ENCODE results near the gene NEXN. TPM values are rescaled to one million over a fixed set of nuclear protein-coding genes. Genes with fewer than 3 reads are reported as not detected.
A peak's percentile ranks its signal among the peaks of the same experiment; 100 is the strongest.

Gene NEXN
- 5.1 and 6.1 TPM in 2 replicates for total RNA-seq (2012; rRNA removed)

GRCh38 chr1:77888081-77888780, at the start of gene NEXN:
Gene NEXN (plus strand): TSS chr1:77888624. CDS start chr1:77916107, 27,483 bp downstream.
- Histone ChIP-seq H3K4me1 (ENCODE audit: control insufficient read depth, insufficient read depth, low read length) (peaks cover 17% of the 10 kb centered on the region), H3K27me3 (ENCODE audit: control insufficient read depth, insufficient read depth, low read length) (no peaks in the 10 kb centered on the region), H3K36me3 (ENCODE audit: insufficient read depth, low read length) (peaks cover 20% of the 10 kb centered on the region), H3K9ac (ENCODE audit: low read depth, low read length) (peak within 1 kb of the TSS; percentile 100), H3K9me3 (replicated peaks; ENCODE audit: low read length) (no peaks in the 10 kb centered on the region), H3K4me3 (ENCODE audit: low read length) (peak within 1 kb of the TSS; percentile 100), H3K4me2 (ENCODE audit: low read length) (peak within 1 kb of the TSS; percentile 93)

- Histone ChIP-seq H3K9me3 (replicated peaks; ENCODE audit: low read length) (no peaks in the 10 kb centered on the region), H3K4me2 (ENCODE audit: low read length) (no peak overlapping the region), H3K9ac (ENCODE audit: low read depth, low read length) (no peak overlapping the region), H3K36me3 (ENCODE audit: insufficient read depth, low read length) (peaks cover 12% of the 10 kb centered on the region), H3K27me3 (ENCODE audit: control insufficient read depth, insufficient read depth, low read length) (no peaks in the 10 kb centered on the region), H3K4me3 (ENCODE audit: low read length) (no peak overlapping the region), H3K4me1 (ENCODE audit: control insufficient read depth, insufficient read depth, low read length) (no peaks in the 10 kb centered on the region)
Measured at GRCh38 chr1:77841574-77841973, 46.9 kb upstream of the NEXN start.

GRCh38 chr1:77845951-77846350, 42.5 kb upstream of the NEXN start:
- no peak overlapping the region for H3K4me3 ChIP-seq (ENCODE audit: low read length)
- H3K27me3 ChIP-seq (ENCODE audit: control insufficient read depth, insufficient read depth, low read length), result no peaks in the 10 kb centered on the region

GRCh38 chr1:77846966-77847365, 41.5 kb upstream of the NEXN start:
- Histone ChIP-seq H3K4me3 (ENCODE audit: low read length) (no peak overlapping the region), H3K27me3 (ENCODE audit: control insufficient read depth, insufficient read depth, low read length) (no peaks in the 10 kb centered on the region), H3K36me3 (ENCODE audit: insufficient read depth, low read length) (peaks cover 7% of the 10 kb centered on the region), H3K9me3 (replicated peaks; ENCODE audit: low read length) (no peaks in the 10 kb centered on the region), H3K9ac (ENCODE audit: low read depth, low read length) (no peak overlapping the region), H3K4me1 (ENCODE audit: control insufficient read depth, insufficient read depth, low read length) (no peaks in the 10 kb centered on the region), H3K4me2 (ENCODE audit: low read length) (no peak overlapping the region)

More at GRCh38 chr1:77845951-77846350, 42.5 kb upstream of the NEXN start:
- H3K9me3 ChIP-seq (replicated peaks; ENCODE audit: low read length), result no peaks in the 10 kb centered on the region
- H3K9ac ChIP-seq (ENCODE audit: low read depth, low read length), result no peak overlapping the region
- peaks cover 7% of the 10 kb centered on the region for H3K36me3 ChIP-seq (ENCODE audit: insufficient read depth, low read length)
- no peaks in the 10 kb centered on the region for H3K4me1 ChIP-seq (ENCODE audit: control insufficient read depth, insufficient read depth, low read length)
- H3K4me2 ChIP-seq (ENCODE audit: low read length), result no peak overlapping the region

- H3K9me3 ChIP-seq (replicated peaks; ENCODE audit: low read length), result no peaks in the 10 kb centered on the region
- no peak overlapping the region for H3K9ac ChIP-seq (ENCODE audit: low read depth, low read length)
- H3K4me3 ChIP-seq (ENCODE audit: low read length), result no peak overlapping the region
- H3K36me3 ChIP-seq (ENCODE audit: insufficient read depth, low read length), result peaks cover 7% of the 10 kb centered on the region
- H3K4me1 ChIP-seq (ENCODE audit: control insufficient read depth, insufficient read depth, low read length), result no peaks in the 10 kb centered on the region
- H3K27me3 ChIP-seq (ENCODE audit: control insufficient read depth, insufficient read depth, low read length), result no peaks in the 10 kb centered on the region
- H3K4me2 ChIP-seq (ENCODE audit: low read length), result no peak overlapping the region
Measured at GRCh38 chr1:77847621-77848080, 40.8 kb upstream of the NEXN start.

GRCh38 chr1:77850082-77850481, 38.3 kb upstream of the NEXN start:
- H3K36me3 ChIP-seq (ENCODE audit: insufficient read depth, low read length), result no peaks in the 10 kb centered on the region
- no peak overlapping the region for H3K9ac ChIP-seq (ENCODE audit: low read depth, low read length)
- no peaks in the 10 kb centered on the region for H3K9me3 ChIP-seq (replicated peaks; ENCODE audit: low read length)
- H3K4me2 ChIP-seq (ENCODE audit: low read length), result no peak overlapping the region
- H3K4me1 ChIP-seq (ENCODE audit: control insufficient read depth, insufficient read depth, low read length), result no peaks in the 10 kb centered on the region
- H3K27me3 ChIP-seq (ENCODE audit: control insufficient read depth, insufficient read depth, low read length), result no peaks in the 10 kb centered on the region
- no peak overlapping the region for H3K4me3 ChIP-seq (ENCODE audit: low read length)

- H3K9ac ChIP-seq (ENCODE audit: low read depth, low read length), result no peak overlapping the region
- H3K4me1 ChIP-seq (ENCODE audit: control insufficient read depth, insufficient read depth, low read length), result no peaks in the 10 kb centered on the region
- H3K4me3 ChIP-seq (ENCODE audit: low read length), result no peak overlapping the region
- no peak overlapping the region for H3K4me2 ChIP-seq (ENCODE audit: low read length)
- peaks cover 9% of the 10 kb centered on the region for H3K36me3 ChIP-seq (ENCODE audit: insufficient read depth, low read length)
- H3K9me3 ChIP-seq (replicated peaks; ENCODE audit: low read length), result no peaks in the 10 kb centered on the region
- no peaks in the 10 kb centered on the region for H3K27me3 ChIP-seq (ENCODE audit: control insufficient read depth, insufficient read depth, low read length)
Measured at GRCh38 chr1:77857552-77857951, 30.9 kb upstream of the NEXN start.

- H3K4me1 ChIP-seq (ENCODE audit: control insufficient read depth, insufficient read depth, low read length), result no peaks in the 10 kb centered on the region
- no peak overlapping the region for H3K4me3 ChIP-seq (ENCODE audit: low read length)
- no peaks in the 10 kb centered on the region for H3K27me3 ChIP-seq (ENCODE audit: control insufficient read depth, insufficient read depth, low read length)
- peaks cover 9% of the 10 kb centered on the region for H3K36me3 ChIP-seq (ENCODE audit: insufficient read depth, low read length)
- no peak overlapping the region for H3K4me2 ChIP-seq (ENCODE audit: low read length)
- no peak overlapping the region for H3K9ac ChIP-seq (ENCODE audit: low read depth, low read length)
- no peaks in the 10 kb centered on the region for H3K9me3 ChIP-seq (replicated peaks; ENCODE audit: low read length)
Measured at GRCh38 chr1:77858725-77859124, 29.7 kb upstream of the NEXN start.

GRCh38 chr1:77859248-77859647, 29.2 kb upstream of the NEXN start:
- H3K27me3 ChIP-seq (ENCODE audit: control insufficient read depth, insufficient read depth, low read length), result no peaks in the 10 kb centered on the region
- H3K4me1 ChIP-seq (ENCODE audit: control insufficient read depth, insufficient read depth, low read length), result no peaks in the 10 kb centered on the region
- peaks cover 9% of the 10 kb centered on the region for H3K36me3 ChIP-seq (ENCODE audit: insufficient read depth, low read length)
- H3K9ac ChIP-seq (ENCODE audit: low read depth, low read length), result no peak overlapping the region
- H3K9me3 ChIP-seq (replicated peaks; ENCODE audit: low read length), result no peaks in the 10 kb centered on the region
- no peak overlapping the region for H3K4me3 ChIP-seq (ENCODE audit: low read length)
- no peak overlapping the region for H3K4me2 ChIP-seq (ENCODE audit: low read length)

- Histone ChIP-seq H3K27me3 (ENCODE audit: control insufficient read depth, insufficient read depth, low read length) (no peaks in the 10 kb centered on the region), H3K4me2 (ENCODE audit: low read length) (no peak overlapping the region), H3K36me3 (ENCODE audit: insufficient read depth, low read length) (peaks cover 18% of the 10 kb centered on the region), H3K4me3 (ENCODE audit: low read length) (no peak overlapping the region), H3K4me1 (ENCODE audit: control insufficient read depth, insufficient read depth, low read length) (no peaks in the 10 kb centered on the region), H3K9ac (ENCODE audit: low read depth, low read length) (no peak overlapping the region), H3K9me3 (replicated peaks; ENCODE audit: low read length) (no peaks in the 10 kb centered on the region)
Measured at GRCh38 chr1:77866296-77866695, 22.1 kb upstream of the NEXN start.

- Histone ChIP-seq H3K27me3 (ENCODE audit: control insufficient read depth, insufficient read depth, low read length) (no peaks in the 10 kb centered on the region), H3K36me3 (ENCODE audit: insufficient read depth, low read length) (peaks cover 10% of the 10 kb centered on the region), H3K4me3 (ENCODE audit: low read length) (no peak overlapping the region), H3K9me3 (replicated peaks; ENCODE audit: low read length) (no peaks in the 10 kb centered on the region), H3K9ac (ENCODE audit: low read depth, low read length) (no peak overlapping the region), H3K4me2 (ENCODE audit: low read length) (no peak overlapping the region), H3K4me1 (ENCODE audit: control insufficient read depth, insufficient read depth, low read length) (peaks cover 11% of the 10 kb centered on the region)
Measured at GRCh38 chr1:77872645-77873044, 15.8 kb upstream of the NEXN start.

GRCh38 chr1:77873461-77873860, 15.0 kb upstream of the NEXN start:
- Histone ChIP-seq H3K4me3 (ENCODE audit: low read length) (no peak overlapping the region), H3K4me1 (ENCODE audit: control insufficient read depth, insufficient read depth, low read length) (peaks cover 11% of the 10 kb centered on the region), H3K36me3 (ENCODE audit: insufficient read depth, low read length) (peaks cover 4% of the 10 kb centered on the region), H3K27me3 (ENCODE audit: control insufficient read depth, insufficient read depth, low read length) (no peaks in the 10 kb centered on the region), H3K9ac (ENCODE audit: low read depth, low read length) (no peak overlapping the region), H3K9me3 (replicated peaks; ENCODE audit: low read length) (no peaks in the 10 kb centered on the region), H3K4me2 (ENCODE audit: low read length) (no peak overlapping the region)
